ENCODE measurements around the gene SLC30A3. TPM values are rescaled to one million over a fixed set of nuclear protein-coding genes. Genes with fewer than 3 reads are reported as not detected.
A peak's percentile ranks its signal among the peaks of the same experiment; 100 is the strongest.

Gene SLC30A3
- total and polyA plus RNA-seq, 2 experiments from 2014 or later: 84.7 to 111 TPM

DNA sequence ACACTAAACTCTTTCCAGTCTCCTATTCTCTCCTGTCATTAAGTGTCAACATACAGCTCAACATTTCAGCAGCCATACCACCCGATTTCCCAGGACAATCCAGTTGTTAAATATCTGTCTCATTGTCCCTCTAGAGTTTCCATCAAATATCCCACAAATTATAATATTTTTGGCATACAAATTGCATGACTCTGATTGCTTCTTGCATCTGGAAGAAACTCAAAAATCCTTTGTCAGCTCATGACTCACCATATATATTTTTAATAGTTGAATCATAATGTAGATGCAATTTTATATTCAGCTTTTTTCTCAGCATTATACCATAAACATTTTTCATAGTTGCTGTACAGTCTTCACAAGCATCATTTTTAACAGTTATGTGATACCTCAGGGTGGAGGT is 7.2 kb downstream of the SLC30A3 start:
- peaks cover 15% of the 10 kb centered on the region for H3K4me1 ChIP-seq (ENCODE audit: low read depth)
- H3K27ac ChIP-seq: peak overlapping the region; percentile 6
- no peaks in the 10 kb centered on the region for H3K9me3 ChIP-seq (ENCODE audit: low read depth)
- DNase-seq (ENCODE audit: low read depth in 1 of 2, low spot score in 1 of 2): peak in 1 of 2 donors; percentile 34
- TF ChIP-seq, protein P1, sequence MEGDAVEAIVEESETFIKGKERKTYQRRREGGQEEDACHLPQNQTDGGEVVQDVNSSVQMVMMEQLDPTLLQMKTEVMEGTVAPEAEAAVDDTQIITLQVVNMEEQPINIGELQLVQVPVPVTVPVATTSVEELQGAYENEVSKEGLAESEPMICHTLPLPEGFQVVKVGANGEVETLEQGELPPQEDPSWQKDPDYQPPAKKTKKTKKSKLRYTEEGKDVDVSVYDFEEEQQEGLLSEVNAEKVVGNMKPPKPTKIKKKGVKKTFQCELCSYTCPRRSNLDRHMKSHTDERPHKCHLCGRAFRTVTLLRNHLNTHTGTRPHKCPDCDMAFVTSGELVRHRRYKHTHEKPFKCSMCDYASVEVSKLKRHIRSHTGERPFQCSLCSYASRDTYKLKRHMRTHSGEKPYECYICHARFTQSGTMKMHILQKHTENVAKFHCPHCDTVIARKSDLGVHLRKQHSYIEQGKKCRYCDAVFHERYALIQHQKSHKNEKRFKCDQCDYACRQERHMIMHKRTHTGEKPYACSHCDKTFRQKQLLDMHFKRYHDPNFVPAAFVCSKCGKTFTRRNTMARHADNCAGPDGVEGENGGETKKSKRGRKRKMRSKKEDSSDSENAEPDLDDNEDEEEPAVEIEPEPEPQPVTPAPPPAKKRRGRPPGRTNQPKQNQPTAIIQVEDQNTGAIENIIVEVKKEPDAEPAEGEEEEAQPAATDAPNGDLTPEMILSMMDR (IDR thresholded peaks at IDR 0.05; ENCODE audit: low read depth, low read length): no peak
- H3K36me3 ChIP-seq: peaks cover 22% of the 10 kb centered on the region
- no peak overlapping the region for H3K4me3 ChIP-seq
- no peaks in the 10 kb centered on the region for H3K27me3 ChIP-seq

DNA sequence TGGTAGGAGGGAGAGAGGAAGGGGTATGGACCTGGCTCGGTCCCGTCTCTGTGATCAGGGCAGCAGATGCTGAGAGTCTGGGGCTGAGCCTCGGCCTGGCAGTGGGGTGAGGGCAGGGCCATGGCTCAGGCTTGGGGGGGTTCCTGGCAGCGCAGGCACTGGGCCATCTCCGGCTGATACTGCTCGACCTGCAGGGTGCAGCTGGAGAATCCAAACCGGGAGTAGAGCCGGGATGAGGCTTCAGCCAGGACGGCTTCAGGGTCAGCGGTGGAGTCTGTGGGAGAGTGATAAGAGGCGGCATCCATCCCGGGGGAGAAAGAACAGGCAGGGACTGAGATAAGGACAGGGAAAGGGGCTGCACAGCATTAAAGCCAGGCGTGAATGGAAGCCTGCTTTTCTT is 7.7 kb downstream of the SLC30A3 start:
- TF ChIP-seq, protein P1 (IDR thresholded peaks at IDR 0.05; ENCODE audit: low read depth, low read length): no peak
- H3K4me3 ChIP-seq: no peak overlapping the region
- peak overlapping the region; percentile 6 for H3K27ac ChIP-seq
- H3K4me1 ChIP-seq (ENCODE audit: low read depth): peaks cover 14% of the 10 kb centered on the region
- H3K36me3 ChIP-seq: peaks cover 22% of the 10 kb centered on the region
- H3K27me3 ChIP-seq: no peaks in the 10 kb centered on the region
- no peaks in the 10 kb centered on the region for H3K9me3 ChIP-seq (ENCODE audit: low read depth)
- peak in 1 of 2 donors; percentile 38 for DNase-seq (ENCODE audit: low read depth in 1 of 2, low spot score in 1 of 2)

DNA sequence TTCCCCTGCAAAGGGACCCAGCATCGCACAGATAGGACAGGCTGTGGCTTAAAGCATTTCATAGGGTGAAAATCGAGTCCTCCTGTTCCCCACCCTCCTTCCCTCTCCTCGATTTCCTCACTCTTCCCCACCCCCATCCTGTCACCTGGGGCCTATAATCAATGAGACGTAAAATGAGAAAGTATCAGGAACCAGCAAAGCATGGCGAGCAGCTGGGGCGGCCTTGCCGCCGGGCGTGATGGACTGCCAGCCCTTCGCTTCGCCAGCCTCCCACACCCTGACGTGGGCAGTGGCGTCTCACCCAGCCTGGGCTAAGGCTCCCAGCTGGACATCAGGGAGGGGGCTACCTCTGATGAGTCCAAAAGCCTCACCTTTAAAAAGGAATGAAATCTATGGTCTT is 11.1 kb downstream of the SLC30A3 start:
- Histone ChIP-seq H3K4me1 (ENCODE audit: low read depth) (peaks cover 14% of the 10 kb centered on the region), H3K36me3 (peaks cover 12% of the 10 kb centered on the region), H3K27ac (no peak overlapping the region), H3K9me3 (ENCODE audit: low read depth) (no peaks in the 10 kb centered on the region), H3K4me3 (no peak overlapping the region), H3K27me3 (no peaks in the 10 kb centered on the region)
- DNase-seq (ENCODE audit: low read depth in 1 of 2, low spot score in 1 of 2): no peak
- TF ChIP-seq, protein P1 (IDR thresholded peaks at IDR 0.05; ENCODE audit: low read depth, low read length): no peak

DNA sequence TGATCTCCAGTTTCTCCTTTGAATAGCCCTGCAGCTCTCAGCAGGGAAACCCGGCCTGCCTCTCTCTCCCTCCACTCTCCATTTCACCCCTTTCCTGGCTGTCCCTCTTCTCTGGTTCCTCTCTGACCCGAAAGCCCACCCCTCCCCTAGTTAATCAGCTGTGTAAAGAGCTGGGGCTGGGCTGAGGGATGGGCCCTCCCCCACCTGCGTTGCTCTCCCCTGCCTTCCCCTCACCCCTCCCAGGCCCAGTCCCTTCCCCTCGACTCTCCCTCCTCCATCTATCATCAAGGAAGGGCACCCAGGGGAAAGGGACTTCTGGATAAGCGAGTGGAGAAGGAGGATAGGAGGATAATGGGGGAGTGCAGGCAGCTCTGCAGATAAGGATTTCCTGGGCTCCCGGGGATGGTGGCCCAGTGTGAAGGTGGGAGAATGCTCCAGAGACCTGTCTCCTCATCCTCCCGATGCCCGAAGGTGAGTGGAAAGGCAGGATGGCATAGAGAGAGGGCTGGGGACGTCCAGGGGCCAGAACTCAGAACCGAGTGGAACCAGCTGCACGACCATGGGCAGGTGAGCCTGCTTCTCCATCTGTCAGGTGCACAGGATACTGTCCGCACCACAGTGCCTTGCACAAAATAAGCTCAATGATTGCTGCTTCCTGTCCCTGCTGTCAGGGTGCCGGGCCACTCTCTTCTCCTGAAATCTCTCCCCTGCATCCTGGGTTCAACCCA is 12.0 kb downstream of the SLC30A3 start:
- Histone ChIP-seq H3K36me3 (peaks cover 5% of the 10 kb centered on the region), H3K4me3 (no peak overlapping the region), H3K4me1 (ENCODE audit: low read depth) (peaks cover 14% of the 10 kb centered on the region), H3K9me3 (ENCODE audit: low read depth) (no peaks in the 10 kb centered on the region), H3K27me3 (no peaks in the 10 kb centered on the region), H3K27ac (peak overlapping the region; percentile 61)
- no peak for DNase-seq (ENCODE audit: low read depth in 1 of 2, low spot score in 1 of 2)
- TF ChIP-seq, protein P1 (IDR thresholded peaks at IDR 0.05; ENCODE audit: low read depth, low read length): no peak

DNA sequence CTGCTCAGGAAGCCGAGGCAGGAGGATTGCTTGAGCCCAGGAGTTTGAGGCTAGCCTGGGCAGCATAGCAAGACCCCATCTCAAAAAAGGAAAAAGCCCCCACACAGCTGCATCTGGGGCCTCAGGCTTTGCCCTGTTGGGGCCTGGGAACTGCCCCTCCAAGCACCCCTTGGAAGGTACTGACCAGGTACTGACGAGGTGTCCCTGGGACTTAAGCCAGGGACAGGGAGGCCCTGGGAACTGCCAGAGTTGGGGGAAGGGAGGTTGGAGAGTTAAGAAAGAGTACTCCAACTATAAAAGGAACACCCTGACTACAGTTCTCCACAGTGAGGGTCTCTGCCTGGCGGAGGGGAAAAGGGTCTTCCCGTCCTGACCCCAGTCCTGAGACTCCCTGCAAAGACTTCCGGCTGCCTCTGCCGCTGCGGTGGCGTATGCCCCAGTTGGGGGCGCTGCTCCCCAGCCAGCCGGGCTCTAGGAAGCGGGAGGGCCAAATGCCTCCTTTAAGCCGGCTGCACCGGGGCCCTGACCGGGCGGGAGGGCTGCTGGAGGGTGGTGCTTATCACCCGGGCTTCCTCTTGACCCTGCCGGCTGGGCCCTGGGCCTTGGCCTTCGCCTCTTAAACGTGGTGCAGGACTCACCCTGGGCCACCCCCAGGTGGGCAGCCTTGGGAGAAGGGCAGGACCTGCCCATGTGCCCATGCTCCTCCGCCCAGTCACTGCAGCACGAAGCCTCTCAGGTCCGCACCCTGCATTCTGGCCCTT is 12.8 kb downstream of the SLC30A3 start:
- no peak overlapping the region for H3K4me3 ChIP-seq
- peaks cover 8% of the 10 kb centered on the region for H3K4me1 ChIP-seq (ENCODE audit: low read depth)
- H3K27me3 ChIP-seq: no peaks in the 10 kb centered on the region
- peak overlapping the region; percentile 61 for H3K27ac ChIP-seq
- TF ChIP-seq, protein P1 (IDR thresholded peaks at IDR 0.05; ENCODE audit: low read depth, low read length): peak; percentile 85
- H3K36me3 ChIP-seq: peaks cover 2% of the 10 kb centered on the region
- peak; percentile 67 to 93 for DNase-seq (ENCODE audit: low read depth in 1 of 2, low spot score in 1 of 2)
- no peaks in the 10 kb centered on the region for H3K9me3 ChIP-seq (ENCODE audit: low read depth)

All from cardiac muscle cell (in vitro differentiated cells and primary cell).